LNCAP (cell line): Measurements from ENCODE around the gene RNF220.

Experiments
- TF ChIP-seq, protein P1 (sequence below): fragments of 450-650 bp; IDR thresholded peaks from 2 replicates; pipeline ENCODE4 v1.5.1; 2017; ENCODE audit warnings: mild to moderate bottlenecking

Gene RNF220

DNA sequence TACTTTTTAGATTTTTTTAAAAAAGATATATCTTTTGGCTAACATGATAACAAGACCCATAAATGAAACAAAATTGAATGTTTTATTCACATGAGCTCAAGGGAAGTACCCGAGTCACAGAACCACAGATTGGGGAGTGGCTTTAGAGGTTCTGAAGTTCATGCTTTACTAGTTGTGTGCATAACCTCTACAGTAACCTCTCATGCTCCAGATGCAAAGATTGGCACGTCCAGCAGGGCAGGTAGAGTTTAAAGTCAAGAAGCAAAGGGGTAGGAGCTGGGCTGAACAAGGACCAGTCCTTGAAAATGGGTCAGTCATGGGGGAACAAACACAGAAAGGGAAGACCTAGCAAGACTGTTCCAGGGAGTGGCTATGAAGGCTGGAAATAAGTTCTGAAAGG, 109.6 kb downstream of the RNF220 start:
- TF ChIP-seq, protein P1, sequence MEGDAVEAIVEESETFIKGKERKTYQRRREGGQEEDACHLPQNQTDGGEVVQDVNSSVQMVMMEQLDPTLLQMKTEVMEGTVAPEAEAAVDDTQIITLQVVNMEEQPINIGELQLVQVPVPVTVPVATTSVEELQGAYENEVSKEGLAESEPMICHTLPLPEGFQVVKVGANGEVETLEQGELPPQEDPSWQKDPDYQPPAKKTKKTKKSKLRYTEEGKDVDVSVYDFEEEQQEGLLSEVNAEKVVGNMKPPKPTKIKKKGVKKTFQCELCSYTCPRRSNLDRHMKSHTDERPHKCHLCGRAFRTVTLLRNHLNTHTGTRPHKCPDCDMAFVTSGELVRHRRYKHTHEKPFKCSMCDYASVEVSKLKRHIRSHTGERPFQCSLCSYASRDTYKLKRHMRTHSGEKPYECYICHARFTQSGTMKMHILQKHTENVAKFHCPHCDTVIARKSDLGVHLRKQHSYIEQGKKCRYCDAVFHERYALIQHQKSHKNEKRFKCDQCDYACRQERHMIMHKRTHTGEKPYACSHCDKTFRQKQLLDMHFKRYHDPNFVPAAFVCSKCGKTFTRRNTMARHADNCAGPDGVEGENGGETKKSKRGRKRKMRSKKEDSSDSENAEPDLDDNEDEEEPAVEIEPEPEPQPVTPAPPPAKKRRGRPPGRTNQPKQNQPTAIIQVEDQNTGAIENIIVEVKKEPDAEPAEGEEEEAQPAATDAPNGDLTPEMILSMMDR: no peak

- TF ChIP-seq, protein P1: no peak
Observed at GRCh38 chr1:44515416-44515815, 110.4 kb downstream of the RNF220 start.

DNA sequence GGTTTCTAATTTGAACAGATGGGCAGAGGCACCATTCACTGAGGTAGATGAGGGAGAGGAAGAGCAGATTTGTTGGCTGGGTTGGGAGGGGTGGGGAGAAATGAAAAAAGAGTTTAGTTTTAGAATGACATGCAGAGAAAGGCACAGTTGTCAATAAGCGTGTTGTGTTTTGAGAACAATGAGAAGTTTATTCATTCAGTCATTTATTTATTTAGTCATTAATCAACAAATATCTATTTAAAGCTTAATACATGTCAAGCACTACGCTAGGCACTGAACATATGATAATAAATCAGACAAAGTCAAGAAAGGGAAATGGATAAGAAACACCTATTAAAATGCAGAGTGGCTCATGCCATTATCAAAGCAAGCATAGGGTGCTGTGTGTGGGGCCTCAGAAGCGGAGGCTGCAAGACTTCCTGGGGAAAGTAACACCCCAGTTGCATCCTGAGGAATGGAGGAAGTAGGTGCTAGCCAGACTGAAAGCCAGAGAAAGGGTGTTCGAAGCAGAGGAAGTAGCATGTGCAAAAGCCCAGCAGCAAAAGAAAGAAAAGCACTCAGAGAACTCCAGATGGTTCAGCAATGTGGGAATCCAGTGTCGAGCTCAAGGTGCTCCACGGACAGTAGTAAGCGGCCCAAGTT, 114.1 kb downstream of the RNF220 start:
- TF ChIP-seq, protein P1: no peak

DNA sequence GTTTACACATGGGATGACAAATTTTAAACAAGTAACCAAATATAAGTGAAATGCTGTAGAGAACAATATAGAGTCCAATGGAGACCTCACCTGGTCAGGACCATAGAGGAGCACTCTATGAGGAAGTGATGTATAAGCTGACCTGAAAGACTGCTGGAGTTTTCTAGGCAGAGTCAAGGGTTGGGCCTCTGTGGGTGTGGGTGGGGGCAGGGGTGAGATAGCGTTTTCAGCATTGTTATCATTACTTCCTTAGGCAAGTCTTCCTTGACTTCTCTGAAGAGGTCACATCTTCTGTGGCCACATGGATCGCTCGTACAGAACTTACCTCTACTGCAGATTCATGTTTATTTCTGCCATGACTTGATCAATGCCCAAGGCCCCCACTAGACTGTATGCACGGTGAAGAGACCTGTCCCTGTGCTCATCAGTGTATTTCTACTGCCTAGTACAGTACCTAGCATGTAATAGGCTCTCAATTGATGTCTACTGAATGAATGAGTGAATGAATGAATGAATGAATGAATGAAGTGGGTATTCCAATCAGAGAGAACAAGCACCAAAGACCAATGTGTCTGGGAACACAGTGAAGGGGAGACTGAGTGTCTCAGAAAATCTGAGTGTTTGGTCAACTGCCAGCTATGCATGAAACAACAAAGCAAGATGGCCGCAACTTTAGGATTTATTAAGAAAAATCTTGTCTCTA, 116.5 kb downstream of the RNF220 start:
- TF ChIP-seq, protein P1: no peak

GRCh38 chr1:44523593-44524591, 118.8 kb downstream of the RNF220 start:
- TF ChIP-seq, protein P1: no peak

GRCh38 chr1:44524655-44525500, 119.8 kb downstream of the RNF220 start:
- TF ChIP-seq, protein P1: no peak
